GM19238 (cell line): ENCODE results near the gene MTMR10.

Source experiments
- DNase-seq: peaks from one replicate; pipeline ENCODE4 v3.0.0; 2011; ENCODE audit warnings: low spot score; ENCODE audit not compliant: insufficient read length

The MTMR10 gene

DNA sequence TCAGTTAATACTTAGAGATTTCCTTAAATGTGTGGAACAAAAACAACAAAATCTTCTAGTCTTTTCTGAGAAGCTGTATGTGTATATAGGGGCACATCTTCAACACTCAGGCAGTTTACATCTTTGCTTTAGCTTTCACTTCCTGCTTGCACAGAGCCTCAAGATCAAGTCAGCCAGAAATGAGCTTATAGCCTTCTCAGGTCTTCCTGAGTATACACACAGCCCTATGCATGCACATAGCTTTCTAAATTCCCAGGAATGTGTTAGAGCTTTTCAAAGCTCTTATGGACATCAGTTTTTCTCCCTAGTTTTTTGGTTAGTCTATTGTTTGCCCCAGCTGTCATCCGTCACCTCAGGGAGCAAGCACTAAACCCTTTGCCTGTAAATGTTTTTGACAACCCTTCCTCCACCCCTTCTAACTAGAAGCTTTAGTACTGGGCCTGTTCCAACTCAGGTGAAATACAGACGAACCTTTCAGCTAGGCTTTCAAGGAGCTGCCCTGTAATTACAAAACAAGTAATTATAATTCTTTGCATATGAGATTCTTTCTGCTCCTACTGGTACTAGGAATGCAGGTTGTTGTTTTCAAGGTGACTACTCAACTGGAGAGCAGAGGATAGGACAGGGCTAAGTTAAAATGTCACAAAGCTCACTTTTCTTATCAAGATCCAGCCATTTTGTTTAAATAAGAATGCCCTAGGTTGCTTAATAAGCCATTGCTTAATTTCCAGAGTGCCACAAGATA is 22.6 kb upstream of the MTMR10 start:
- peak; percentile 23 for DNase-seq

DNA sequence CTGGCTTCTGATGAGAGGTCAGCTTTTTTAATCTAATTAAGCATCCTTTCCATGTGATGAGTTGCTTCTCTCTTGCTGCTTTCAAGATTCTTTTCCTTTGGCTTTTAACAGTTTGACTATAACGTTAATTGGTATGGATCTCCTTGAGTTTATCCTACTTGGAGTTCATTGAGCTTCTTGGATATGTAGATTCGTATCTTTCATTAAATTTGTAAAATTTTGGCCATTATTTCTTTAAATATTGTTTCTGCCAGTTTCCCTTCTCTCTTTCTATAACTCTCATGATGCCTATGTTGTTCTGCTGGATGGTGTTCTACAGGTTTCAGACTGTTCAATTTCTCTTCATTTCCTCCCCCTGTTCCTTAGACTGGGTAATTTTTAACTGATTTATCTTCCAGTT is 21.0 kb upstream of the MTMR10 start:
- no peak for DNase-seq

DNA sequence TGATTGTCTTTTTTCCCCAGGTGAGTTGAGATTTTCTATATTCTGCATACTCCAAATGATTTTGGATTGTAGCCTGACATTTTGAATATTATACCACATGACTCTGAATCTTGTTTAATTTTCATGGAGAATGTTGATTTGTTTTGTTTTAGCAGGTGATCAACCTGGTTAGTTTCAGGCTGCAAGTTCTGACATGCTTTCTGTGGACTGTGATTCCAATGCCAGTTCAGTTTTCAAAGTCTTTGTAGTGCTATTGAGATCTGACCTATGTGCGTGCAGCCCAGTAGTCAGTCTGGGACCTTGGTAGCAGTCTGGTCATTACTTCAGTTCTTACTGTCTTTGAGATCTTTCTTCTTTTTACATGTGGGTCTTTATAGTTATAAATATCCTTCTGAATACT is 18.6 kb upstream of the MTMR10 start:
- DNase-seq, result no peak

DNA sequence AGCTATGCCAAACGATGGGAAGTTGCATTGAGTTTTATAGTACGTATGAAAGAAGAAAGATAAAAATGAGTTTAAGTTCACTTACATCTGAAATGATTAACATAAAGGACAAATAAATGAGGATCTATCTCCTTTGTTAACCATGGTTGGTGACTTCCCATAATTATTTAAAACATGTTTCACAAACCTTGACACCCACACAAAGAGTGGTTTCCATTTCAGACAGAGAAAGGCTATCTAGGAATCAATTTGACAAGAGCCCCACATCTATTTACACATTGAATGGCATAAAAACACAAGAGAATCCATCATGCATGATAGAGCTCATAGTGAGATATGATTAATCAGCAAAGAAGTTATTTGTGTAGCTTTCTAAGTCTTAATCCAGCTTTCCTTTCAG is 14.2 kb upstream of the MTMR10 start:
- no peak for DNase-seq

DNA sequence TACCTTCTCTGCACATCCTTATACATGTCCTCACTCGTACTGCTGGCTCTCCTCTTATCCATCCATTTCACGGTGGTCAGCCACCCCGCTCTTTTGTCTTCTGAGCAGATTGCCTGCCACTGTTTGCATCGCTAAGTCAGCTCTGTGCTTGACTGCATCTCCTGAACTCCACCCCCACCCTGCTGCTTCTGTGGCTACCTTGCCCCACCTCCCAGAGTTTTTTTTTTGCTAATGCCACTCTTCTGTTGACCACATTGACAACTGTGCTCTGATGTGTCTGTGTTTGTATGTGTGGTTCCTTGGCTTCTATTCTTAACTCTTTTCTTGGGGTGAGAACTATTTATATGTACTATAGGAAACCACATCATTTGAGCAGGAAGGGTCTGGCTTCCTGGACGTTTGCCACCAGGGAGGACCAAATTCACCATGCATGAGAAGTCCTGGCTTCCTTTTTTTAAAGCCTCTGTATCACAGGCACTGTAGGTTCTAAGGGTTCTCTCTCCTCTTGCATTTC is 12.8 kb upstream of the MTMR10 start:
- peak; percentile 40 for DNase-seq

GRCh38 chr15:31001702-31002101 is 10.3 kb upstream of the MTMR10 start:
- no peak for DNase-seq

GRCh38 chr15:30999729-31000128 is 8.3 kb upstream of the MTMR10 start:
- no peak for DNase-seq

- no peak for DNase-seq
These were observed 5.8 kb upstream of the MTMR10 start for GRCh38 chr15:30997270-30997669.

DNA sequence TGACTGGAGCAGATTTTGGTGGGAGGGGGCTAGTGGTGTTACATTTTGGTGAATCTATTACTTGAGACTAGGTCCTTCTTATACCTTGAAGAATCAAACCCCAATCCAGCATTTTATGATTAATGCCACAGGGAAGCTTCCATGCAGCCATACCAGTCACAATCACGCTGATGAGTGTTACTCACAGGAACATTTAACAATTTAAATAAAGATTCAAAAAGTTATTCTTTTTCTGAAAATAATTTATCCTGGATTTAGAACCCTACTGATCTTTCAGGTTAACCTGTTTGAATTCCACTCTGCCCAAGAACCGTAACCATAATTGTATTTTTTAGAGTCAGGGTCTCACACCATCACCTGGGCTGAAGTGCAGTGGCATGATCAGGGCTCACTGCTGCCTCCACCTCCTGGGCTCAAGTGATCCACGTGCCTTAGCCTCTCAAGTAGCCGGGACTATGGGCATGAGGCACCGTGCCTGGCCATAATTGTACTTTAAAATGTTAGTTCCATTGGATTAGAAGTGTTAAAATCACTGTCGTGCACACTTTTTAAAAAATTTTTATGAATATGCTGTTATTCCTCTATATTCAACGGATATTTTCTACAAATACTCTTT is 929 bp upstream of the MTMR10 start:
- no peak for DNase-seq

GRCh38 chr15:30990446-30991254 is 778 bp downstream of the MTMR10 start:
- no peak for DNase-seq

DNA sequence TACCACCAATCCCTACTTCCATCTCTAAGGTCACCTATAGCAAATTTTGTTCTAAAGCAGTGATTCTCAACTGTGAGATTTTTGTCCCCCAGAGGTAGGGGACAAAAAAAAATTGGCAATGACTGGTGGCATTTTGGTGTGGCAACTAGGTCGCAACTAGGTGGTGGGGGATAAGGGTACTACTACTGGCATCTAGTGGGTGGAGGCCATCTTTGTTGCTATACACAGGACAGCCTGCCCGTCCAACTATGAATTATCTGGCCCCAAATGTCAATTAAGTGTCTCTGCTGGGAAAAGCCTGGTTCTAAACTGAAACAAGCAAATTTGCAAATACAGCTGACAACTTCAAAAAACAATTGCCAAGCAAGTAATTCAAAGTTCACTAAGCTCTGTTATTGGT is 1.4 kb downstream of the MTMR10 start:
- DNase-seq, result no peak

DNA sequence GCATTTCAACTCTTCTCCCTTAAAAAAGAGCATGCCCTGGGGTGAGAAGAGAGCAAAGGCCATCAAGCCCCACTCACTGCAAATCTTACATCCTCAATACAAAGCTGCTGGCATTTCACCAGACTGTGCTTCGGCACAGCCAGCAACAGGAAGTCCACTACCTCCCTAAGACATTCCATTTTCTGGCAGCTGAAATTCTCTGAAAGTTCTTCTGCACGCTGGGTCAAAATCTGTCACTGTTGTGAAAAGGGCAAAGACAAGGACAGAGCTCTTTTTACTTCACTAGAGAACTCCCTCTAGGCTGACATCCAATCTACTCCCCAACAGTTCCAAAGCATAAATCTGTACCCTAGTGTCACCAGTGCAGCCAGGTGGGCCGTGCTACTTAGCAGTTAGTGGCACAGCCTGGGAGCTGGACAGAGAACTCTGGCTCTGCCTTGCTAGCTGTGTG is 6.3 kb downstream of the MTMR10 start:
- no peak for DNase-seq

GRCh38 chr15:30984542-30984941 is 6.9 kb downstream of the MTMR10 start:
- DNase-seq, result no peak

- no peak for DNase-seq
These were observed 7.3 kb downstream of the MTMR10 start for GRCh38 chr15:30984118-30984517.

GRCh38 chr15:30979457-30979856 is 12.0 kb downstream of the MTMR10 start:
- DNase-seq, result no peak

DNA sequence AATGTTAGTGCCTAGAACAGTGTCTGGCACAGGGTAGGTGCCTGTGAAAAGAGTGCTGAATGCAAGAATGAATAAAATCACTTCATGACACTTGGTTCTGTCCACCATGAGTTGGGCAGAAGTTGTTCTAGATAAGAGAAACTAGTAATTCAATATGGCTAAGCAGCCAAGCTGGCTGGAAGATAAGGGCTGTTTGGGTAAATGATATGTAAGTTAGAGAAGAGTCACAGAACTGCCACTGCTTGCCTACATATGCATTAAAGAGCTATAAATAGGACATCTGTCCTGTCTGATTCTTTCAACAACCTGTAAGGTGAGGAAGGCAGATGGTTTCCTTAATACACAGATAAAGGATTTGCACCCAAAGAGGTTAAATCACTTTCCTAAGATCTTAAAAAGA is 13.1 kb downstream of the MTMR10 start:
- no peak for DNase-seq

GRCh38 chr15:30974112-30974511 is 17.3 kb downstream of the MTMR10 start:
- no peak for DNase-seq

GRCh38 chr15:30973379-30973778 is 18.0 kb downstream of the MTMR10 start:
- DNase-seq, result no peak

DNA sequence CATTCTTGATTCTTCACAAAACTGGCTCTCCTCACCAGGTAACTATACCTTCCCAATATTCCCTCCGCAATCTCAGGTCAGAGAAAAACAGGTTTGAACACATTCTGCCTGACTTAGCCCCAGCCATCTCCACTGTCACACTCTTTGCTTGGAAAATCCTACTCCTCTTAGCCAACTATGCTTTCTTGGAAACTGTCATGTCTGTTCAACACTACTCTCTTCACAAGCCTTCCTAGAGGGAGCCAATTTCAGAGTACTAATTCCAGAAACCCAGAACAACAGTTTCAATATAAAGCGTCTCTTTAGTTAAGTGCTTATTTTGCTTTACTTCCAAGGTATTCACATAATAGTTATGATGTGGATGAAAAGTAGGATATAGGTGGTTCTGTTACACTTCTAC is 21.7 kb downstream of the MTMR10 start:
- no peak for DNase-seq

GRCh38 chr15:30963681-30964080 is 27.7 kb downstream of the MTMR10 start:
- DNase-seq, result no peak

DNA sequence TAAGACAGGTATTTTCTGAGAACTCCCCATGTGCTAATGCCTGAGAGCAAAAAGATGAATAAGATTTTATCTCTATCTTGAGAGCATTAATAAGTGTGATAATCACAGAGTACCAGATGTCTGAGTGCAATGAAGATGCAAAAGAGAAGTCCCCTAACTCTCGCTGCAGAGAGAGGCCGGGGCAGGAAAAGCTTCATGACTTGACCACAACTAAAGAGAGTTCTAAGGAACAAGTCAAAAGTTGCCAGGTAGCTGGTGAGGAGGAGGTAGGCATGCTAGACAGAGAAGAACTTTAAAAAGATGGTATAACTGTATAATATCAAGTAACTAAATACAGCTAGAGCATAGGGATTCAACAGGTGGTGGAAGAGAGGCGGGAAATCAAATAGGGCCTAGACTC is 28.8 kb downstream of the MTMR10 start:
- DNase-seq, result no peak

DNA sequence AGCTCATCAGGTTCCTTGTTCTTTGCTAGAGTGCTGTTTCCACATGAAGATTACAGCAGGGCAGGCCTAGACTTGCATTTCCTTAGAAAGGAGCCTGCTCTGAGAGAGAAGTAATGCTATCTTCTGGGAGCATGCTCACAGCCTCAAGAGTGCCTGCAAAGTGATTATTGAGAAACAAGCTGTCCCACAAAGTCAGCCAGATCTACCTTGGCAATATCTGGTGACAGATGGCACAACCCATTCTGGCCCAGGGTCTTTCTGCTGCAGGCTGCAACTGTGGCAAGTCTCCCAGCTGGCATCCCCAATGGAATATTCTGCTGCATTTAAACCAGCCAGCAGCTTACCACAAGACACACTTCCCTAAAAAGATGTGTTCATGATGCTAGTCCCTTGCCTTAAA is 29.3 kb downstream of the MTMR10 start:
- no peak for DNase-seq
